Measurements from ENCODE around the gene C3AR1.
A peak's percentile ranks its signal among the peaks of the same experiment; 100 is the strongest.
"Not testable (repeated sequence)": the region's sequence is repeated elsewhere in the genome, so short reads cannot be mapped to it uniquely, and the experiment has no call there.

C3AR1 gene

GRCh38 chr12:8031017-8031416 lies 35.1 kb downstream of the C3AR1 start:
- H3K4me3 ChIP-seq (ENCODE audit: low read depth, low read length) = not testable (repeated sequence)

GRCh38 chr12:8030189-8030588 lies 36.0 kb downstream of the C3AR1 start:
- no peak overlapping the region for H3K4me3 ChIP-seq (ENCODE audit: low read depth, low read length)

- no peak overlapping the region for H3K4me3 ChIP-seq (ENCODE audit: low read depth, low read length)
Measured at GRCh38 chr12:8028267-8028666, 37.9 kb downstream of the C3AR1 start.

- no peak overlapping the region for H3K4me3 ChIP-seq (ENCODE audit: low read depth, low read length)
Measured at GRCh38 chr12:8027856-8028255, 38.3 kb downstream of the C3AR1 start.

GRCh38 chr12:8026291-8026900 lies 39.8 kb downstream of the C3AR1 start:
- H3K4me3 ChIP-seq (ENCODE audit: low read depth, low read length) = peak overlapping the region; percentile 86

- H3K4me3 ChIP-seq (ENCODE audit: low read depth, low read length) = peak overlapping the region; percentile 51
Measured at GRCh38 chr12:8018666-8019581, 47.2 kb downstream of the C3AR1 start.

GRCh38 chr12:8018213-8018612 lies 47.9 kb downstream of the C3AR1 start:
- H3K4me3 ChIP-seq (ENCODE audit: low read depth, low read length) = peak overlapping the region; percentile 51

- H3K4me3 ChIP-seq (ENCODE audit: low read depth, low read length) = no peak overlapping the region
Measured at GRCh38 chr12:8014836-8015235, 51.3 kb downstream of the C3AR1 start.

GRCh38 chr12:8012651-8013309 lies 53.4 kb downstream of the C3AR1 start:
- H3K4me3 ChIP-seq (ENCODE audit: low read depth, low read length) = no peak overlapping the region

- no peak overlapping the region for H3K4me3 ChIP-seq (ENCODE audit: low read depth, low read length)
Measured at GRCh38 chr12:8011331-8011730, 54.8 kb downstream of the C3AR1 start.
